Renal cortical epithelial cell (primary cell): ENCODE measurements around the gene ZNF668. TPM values are rescaled to one million over a fixed set of nuclear protein-coding genes. Genes with fewer than 3 reads are reported as not detected.

Experiments
- DNase-seq: peaks from one replicate; pipeline ENCODE4 v3.0.0-alpha.2; 2011; ENCODE audit warnings: low read depth
- total RNA-seq: library from RNA; depleted of rRNA; stranded (reverse); fragments of >200 nt; gene quantifications from 2 replicates; pipeline ENCODE4 v1.2.3, GENCODE V29; 2014

The ZNF668 gene
- total RNA-seq, 1 donor from 2014 or later: 7.7 TPM

GRCh38 chr16:31081428-31082351, 7.7 kb upstream of the ZNF668 start:
- no peak for DNase-seq

GRCh38 chr16:31080756-31081419, 6.8 kb upstream of the ZNF668 start:
- DNase-seq: no peak

GRCh38 chr16:31080035-31080629, 6.1 kb upstream of the ZNF668 start:
- DNase-seq: no peak

GRCh38 chr16:31079342-31079944, 5.4 kb upstream of the ZNF668 start:
- DNase-seq: no peak

- no peak for DNase-seq
These were observed 4.7 kb upstream of the ZNF668 start for GRCh38 chr16:31078597-31079341.

- DNase-seq: no peak
These were observed 3.8 kb upstream of the ZNF668 start for GRCh38 chr16:31077592-31078396.

GRCh38 chr16:31077024-31077423, 3.0 kb upstream of the ZNF668 start:
- DNase-seq: no peak

GRCh38 chr16:31076319-31076718, 2.3 kb upstream of the ZNF668 start:
- no peak for DNase-seq

GRCh38 chr16:31074814-31075183, 759 bp upstream of the ZNF668 start:
- no peak for DNase-seq

GRCh38 chr16:31073142-31073969, 684 bp downstream of the ZNF668 start:
- DNase-seq: peak; percentile 78

GRCh38 chr16:31072540-31073141, 1.4 kb downstream of the ZNF668 start:
- DNase-seq: peak; percentile 7

- peak; percentile 40 for DNase-seq
These were observed 2.2 kb downstream of the ZNF668 start for GRCh38 chr16:31071861-31072260.

GRCh38 chr16:31067342-31067741, 6.7 kb downstream of the ZNF668 start:
- DNase-seq: no peak

- DNase-seq: peak; percentile 62
These were observed 9.1 kb downstream of the ZNF668 start for GRCh38 chr16:31064882-31065461.

- DNase-seq: no peak
These were observed 10.0 kb downstream of the ZNF668 start for GRCh38 chr16:31063843-31064611.

GRCh38 chr16:31063495-31063842, 10.6 kb downstream of the ZNF668 start:
- DNase-seq: no peak

- DNase-seq: no peak
These were observed 12.1 kb downstream of the ZNF668 start for GRCh38 chr16:31061813-31062440.
